K562 (cell line): ENCODE data around the gene P2RY10. TPM values are rescaled to one million over a fixed set of nuclear protein-coding genes. Genes with fewer than 3 reads are reported as not detected.

ENCODE experiments used
- ATAC-seq: fragments of 200-7000 bp; cut with Tn5 transposase; 3 replicates; pipeline ENCODE4 v1.9.1; 2020; ENCODE audit warnings: moderate library complexity
- BruUV-seq: library from RNA; stranded (reverse); fragments of 400-500 nt; replicated peaks from 2 replicates; lab custom pipeline; 2021; lab: Mats Ljungman, UMichigan
- CTCF ChIA-PET: fragments of 300-600 bp; formaldehyde crosslinking; extraction: SDS; loops from one replicate; lab custom pipeline; 2021; ENCODE audit warnings: low intra/inter-chr PET ratio; lab: Yijun Ruan, JAX
- POLR2A ChIA-PET: fragments of 300-600, 350-650 bp; sonication (Branson Sonifier 250); formaldehyde crosslinking; extraction: SDS; loops from one replicate; lab custom pipeline; 2021; ENCODE audit warnings: antibody characterized with exemption, inconsistent platforms; lab: Yijun Ruan, JAX
- DNase-seq, 4 experiments: peaks; one replicate each; pipeline versions ENCODE4 v3.0.0 to v3.0.0-alpha.2; 2011 to 2018; ENCODE audit warnings: low spot score in 3 of 4, mixed read lengths in 3 of 4; ENCODE audit errors: extremely low read depth in 1 of 4
- FAIRE-seq: peaks from 2 replicates; lab custom pipeline; 2011; peaks lifted over from hg19 to GRCh38; lab: Jason Lieb, UNC
- H2AFZ ChIP-seq: 2 replicates; pipeline ENCODE4 v1.6.0; 2011; ENCODE audit warnings: low read depth, low read length, control low read depth, inconsistent platforms
- H3K27ac ChIP-seq: fragments of 200-600 bp; 3 replicates; pipeline ENCODE4 v1.8.0; 2011; ENCODE audit warnings: low read depth, mild to moderate bottlenecking, control low read depth, inconsistent platforms, low read length, moderate library complexity, mixed read lengths; ENCODE audit errors: extremely low read depth
- H3K27me3 ChIP-seq, 2 experiments: fragments of 300-600 bp in 1 of 2; 2 replicates in 1 of 2; 3 replicates in 1 of 2; pipeline versions ENCODE4 v1.6.0 to v1.8.0; 2011; ENCODE audit warnings: inconsistent platforms in 2 of 2, low read length in 2 of 2, mild to moderate bottlenecking in 1 of 2, mixed read lengths in 1 of 2, moderate library complexity in 1 of 2; ENCODE audit not compliant: control insufficient read depth in 2 of 2, insufficient read depth in 2 of 2
- H3K36me3 ChIP-seq: fragments of 300-600 bp; 3 replicates; pipeline ENCODE4 v1.8.0; 2011; ENCODE audit warnings: mild to moderate bottlenecking, low read length, inconsistent platforms; ENCODE audit not compliant: control insufficient read depth, insufficient read depth
- H3K4me1 ChIP-seq, 2 experiments: fragments of 200-600 bp in 1 of 2; replicated peaks in 1 of 2; 2 replicates in 1 of 2; 3 replicates in 1 of 2; pipeline versions ENCODE4 v1.5.1 to v1.8.0; 2011; ENCODE audit warnings: inconsistent platforms in 2 of 2, low read length in 2 of 2, mild to moderate bottlenecking in 1 of 2, mixed read lengths in 1 of 2, moderate library complexity in 1 of 2; ENCODE audit not compliant: control insufficient read depth in 2 of 2, insufficient read depth in 2 of 2
- H3K4me2 ChIP-seq: 2 replicates; pipeline ENCODE4 v1.6.1; 2011; ENCODE audit warnings: low read length, control low read depth, inconsistent platforms, mixed read lengths; ENCODE audit not compliant: insufficient read depth
- H3K4me3 ChIP-seq: fragments of 200-600 bp; sonication (generic), shearing (Covaris generic); 2 replicates; pipeline ENCODE4 v1.5.1; 2016; ENCODE audit warnings: control low read depth, inconsistent platforms
- H3K79me2 ChIP-seq: fragments of 200-600 bp; 3 replicates; pipeline ENCODE4 v1.8.0; 2011; ENCODE audit warnings: low read length, inconsistent platforms; ENCODE audit not compliant: control insufficient read depth, insufficient read depth
- H3K9ac ChIP-seq, 2 experiments: 2 replicates each; pipeline versions ENCODE4 v1.6.0 to v1.6.1; 2011; ENCODE audit warnings: low read depth in 2 of 2, low read length in 2 of 2, control low read depth in 1 of 2, inconsistent platforms in 1 of 2, mild to moderate bottlenecking in 1 of 2, mixed read lengths in 1 of 2; ENCODE audit not compliant: insufficient read depth in 1 of 2
- H3K9me1 ChIP-seq: one replicate; pipeline ENCODE4 v1.6.0; 2011; ENCODE audit warnings: inconsistent platforms, mild to moderate bottlenecking, low read length, moderate library complexity; ENCODE audit not compliant: control insufficient read depth, insufficient read depth
- H3K9me3 ChIP-seq: replicated peaks from 2 replicates; pipeline ENCODE4 v1.5.1; 2011; ENCODE audit warnings: low read depth, low read length, inconsistent platforms; ENCODE audit not compliant: control insufficient read depth, insufficient read depth
- H4K20me1 ChIP-seq: replicated peaks from 2 replicates; pipeline ENCODE4 v1.6.1; 2011; ENCODE audit warnings: low read length, inconsistent platforms, mixed read lengths; ENCODE audit not compliant: control insufficient read depth, insufficient read depth
- HEY1 ChIP-seq: fragments of 250-450 bp; sonication (Bioruptor Pico); IDR thresholded peaks from 2 replicates; pipeline ENCODE4 v1.5.0; 2020; ENCODE audit warnings: mild to moderate bottlenecking, moderate library complexity, borderline replicate concordance
- NONO ChIP-seq, 2 experiments: fragments of 200-400 bp in 1 of 2; fragments of 450-650 bp in 1 of 2; formaldehyde crosslinking in 1 of 2; IDR thresholded peaks; 2 replicates each; pipeline ENCODE4 v1.6.1; 2017; ENCODE audit warnings: low read depth in 2 of 2, mild to moderate bottlenecking in 2 of 2, moderate library complexity in 2 of 2, low read length in 1 of 2
- ZKSCAN3 ChIP-seq: fragments of 250-450 bp; sonication (Bioruptor Pico); IDR thresholded peaks from 2 replicates; pipeline ENCODE4 v1.4.0; 2020
- ZNF165 ChIP-seq: fragments of 250-450 bp; sonication (Bioruptor Pico); IDR thresholded peaks from 2 replicates; pipeline ENCODE4 v1.4.0; 2020; ENCODE audit warnings: borderline replicate concordance
- ZNF24 ChIP-seq: fragments of 450-650 bp; IDR thresholded peaks from 2 replicates; pipeline ENCODE4 v1.6.1; 2016
- ZSCAN32 ChIP-seq: fragments of 450-650 bp; formaldehyde crosslinking; IDR thresholded peaks from 2 replicates; pipeline ENCODE4 v1.4.0; 2020; ENCODE audit warnings: mild to moderate bottlenecking, moderate library complexity
- WGBS: fragments of 100-300 bp; shearing (Covaris generic); methylation state at CpG from one replicate; pipeline ENCODE4 v1.1.6; 2016; ENCODE audit warnings: low coverage, mixed read lengths; ENCODE audit not compliant: insufficient coverage; ENCODE audit errors: missing lambda C conversion rate; 5-methylcytosine and 5-hydroxymethylcytosine counted together
- in situ Hi-C: fragments of 300-500 bp; cut with MboI; formaldehyde crosslinking; loops from 4 replicates; pipeline ENCODE4 v1.15.0; 2018; ENCODE audit warnings: inconsistent platforms, mixed read lengths
- intact Hi-C: fragments of 100-400 bp; cut with micrococcal nuclease; formaldehyde crosslinking; loops from 2 replicates; pipeline ENCODE4 v1.14.2; 2022
- polyA plus RNA-seq, 8 experiments: library from polyadenylated mRNA; depleted of rRNA in 4 of 8; stranded (reverse) in 5 of 8; unstranded in 3 of 8; fragments of >200 nt; fragmentation: Nextera tagmentation in 2 of 8; fragmentation: Illumina TruSeq in 1 of 8; extraction: Ambion mirVana in 2 of 8; extraction: Trizol in 1 of 8; gene quantifications; 2 replicates each; pipeline versions ENCODE4 v1.2.1 to v1.2.3, GENCODE V29; 2011 to 2014; ENCODE audit warnings: inconsistent platforms in 1 of 8, missing spikeins in 1 of 8
- total RNA-seq, 7 experiments: library from RNA; depleted of rRNA in 6 of 7; stranded (reverse); fragments of >200 nt in 6 of 7; fragmentation: Illumina TruSeq in 2 of 7; extraction: Trizol in 2 of 7; gene quantifications; 2 replicates each; pipeline versions ENCODE4 v1.2.1 to v1.2.3, GENCODE V29; 2011 to 2021; ENCODE audit warnings: low replicate concordance in 1 of 7
- TF ChIP-seq, protein P1 (sequence below): IDR thresholded peaks from 3 replicates; pipeline ENCODE4 v1.6.1; 2011; ENCODE audit warnings: borderline replicate concordance, mild to moderate bottlenecking, moderate library complexity; ENCODE audit not compliant: insufficient read length; ENCODE audit errors: extremely low read depth

The P2RY10 gene
- total and polyA plus RNA-seq, 9 of the 15 experiments (the other 6 are each of a cell fraction or from before 2014, with no cell fraction given) = 0.13 TPM; not detected in 8

DNA sequence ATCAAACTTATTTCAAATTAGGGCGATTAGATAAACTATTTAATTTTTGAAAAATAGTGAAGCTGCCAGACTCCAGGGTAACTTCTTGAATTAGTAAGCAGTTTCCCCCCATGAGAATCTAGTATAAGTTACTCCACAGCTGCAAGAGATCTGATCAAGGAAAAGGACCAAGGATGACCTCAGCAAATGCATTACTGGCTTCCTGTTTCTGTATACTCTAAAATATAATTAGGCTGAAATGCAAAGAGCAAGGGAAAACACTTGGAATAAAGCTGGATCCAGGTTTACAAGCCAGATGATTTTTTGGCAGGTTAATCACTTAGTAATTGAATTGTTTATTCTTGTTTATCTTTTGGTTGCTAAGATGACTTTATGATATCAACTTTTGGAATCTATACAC is 13.4 kb upstream of the P2RY10 start:
- no peaks in the 10 kb centered on the region for H3K79me2 ChIP-seq
- ATAC-seq (no peak), DNase-seq (no peak)
- H3K36me3 ChIP-seq = no peaks in the 10 kb centered on the region
- no peaks in the 10 kb centered on the region for H3K9me3 ChIP-seq
- no peak overlapping the region for H3K27ac ChIP-seq
- POLR2A ChIA-PET = no interaction called here
- no peaks in the 10 kb centered on the region for H3K4me1 ChIP-seq
- no peak for TF ChIP-seq NONO (IDR thresholded peaks at IDR 0.05; ENCODE audit: low read depth in 2 of 2, low read length in 1 of 2)
- TF ChIP-seq, protein P1, sequence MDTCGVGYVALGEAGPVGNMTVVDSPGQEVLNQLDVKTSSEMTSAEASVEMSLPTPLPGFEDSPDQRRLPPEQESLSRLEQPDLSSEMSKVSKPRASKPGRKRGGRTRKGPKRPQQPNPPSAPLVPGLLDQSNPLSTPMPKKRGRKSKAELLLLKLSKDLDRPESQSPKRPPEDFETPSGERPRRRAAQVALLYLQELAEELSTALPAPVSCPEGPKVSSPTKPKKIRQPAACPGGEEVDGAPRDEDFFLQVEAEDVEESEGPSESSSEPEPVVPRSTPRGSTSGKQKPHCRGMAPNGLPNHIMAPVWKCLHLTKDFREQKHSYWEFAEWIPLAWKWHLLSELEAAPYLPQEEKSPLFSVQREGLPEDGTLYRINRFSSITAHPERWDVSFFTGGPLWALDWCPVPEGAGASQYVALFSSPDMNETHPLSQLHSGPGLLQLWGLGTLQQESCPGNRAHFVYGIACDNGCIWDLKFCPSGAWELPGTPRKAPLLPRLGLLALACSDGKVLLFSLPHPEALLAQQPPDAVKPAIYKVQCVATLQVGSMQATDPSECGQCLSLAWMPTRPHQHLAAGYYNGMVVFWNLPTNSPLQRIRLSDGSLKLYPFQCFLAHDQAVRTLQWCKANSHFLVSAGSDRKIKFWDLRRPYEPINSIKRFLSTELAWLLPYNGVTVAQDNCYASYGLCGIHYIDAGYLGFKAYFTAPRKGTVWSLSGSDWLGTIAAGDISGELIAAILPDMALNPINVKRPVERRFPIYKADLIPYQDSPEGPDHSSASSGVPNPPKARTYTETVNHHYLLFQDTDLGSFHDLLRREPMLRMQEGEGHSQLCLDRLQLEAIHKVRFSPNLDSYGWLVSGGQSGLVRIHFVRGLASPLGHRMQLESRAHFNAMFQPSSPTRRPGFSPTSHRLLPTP = no peak
- no peak for TF ChIP-seq ZNF24
- no peak for TF ChIP-seq ZNF165
- TF ChIP-seq ZKSCAN3 (CRISPR knock-in tag) = no peak
- TF ChIP-seq ZSCAN32 (CRISPR knock-in tag) = no peak
- TF ChIP-seq HEY1 (CRISPR knock-in tag) = no peak
- TF ChIP-seq, all 486 proteins: peak for 0
- BruUV-seq = no TSS peak
- no peak overlapping the region for H3K4me3 ChIP-seq
- in situ Hi-C loops (no loop called here), intact Hi-C loops (no loop called here)
- H3K4me2 ChIP-seq = no peak overlapping the region
- H2AFZ ChIP-seq = no peak overlapping the region
- WGBS = 0% methylated on average over 1 of the region's 1 CpG
- no peaks in the 10 kb centered on the region for H3K9me1 ChIP-seq
- CTCF ChIA-PET = no interaction called here
- no peak overlapping the region for H3K9ac ChIP-seq
- H4K20me1 ChIP-seq = no peaks in the 10 kb centered on the region
- no peaks in the 10 kb centered on the region for H3K27me3 ChIP-seq
- FAIRE-seq = no peak
